ENCODE results near the gene BOK.

DNA sequence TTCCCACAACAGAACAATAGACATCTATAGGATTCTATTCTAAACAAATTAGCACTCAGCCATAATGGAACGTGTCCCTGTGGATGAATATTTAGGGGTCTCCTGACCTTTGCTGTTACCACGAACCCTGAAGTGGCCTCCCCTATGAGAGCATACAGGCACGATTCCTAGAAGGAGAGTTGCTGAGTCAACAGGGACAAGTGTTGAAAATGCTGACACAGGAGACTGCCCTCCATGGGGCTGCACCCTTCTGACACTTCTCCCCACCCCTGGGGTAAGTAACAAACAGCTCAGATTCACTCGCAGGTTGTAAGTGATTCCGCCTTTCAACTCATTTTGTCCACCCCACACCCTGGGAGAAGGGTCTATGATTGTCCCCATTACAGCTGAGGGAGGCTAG, 36.1 kb upstream of the BOK start:
- TF ChIP-seq, protein P1, sequence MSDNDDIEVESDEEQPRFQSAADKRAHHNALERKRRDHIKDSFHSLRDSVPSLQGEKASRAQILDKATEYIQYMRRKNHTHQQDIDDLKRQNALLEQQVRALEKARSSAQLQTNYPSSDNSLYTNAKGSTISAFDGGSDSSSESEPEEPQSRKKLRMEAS (IDR thresholded peaks at IDR 0.05; ENCODE audit: insufficient read depth, insufficient read length): no peak
- TF ChIP-seq, protein P2, sequence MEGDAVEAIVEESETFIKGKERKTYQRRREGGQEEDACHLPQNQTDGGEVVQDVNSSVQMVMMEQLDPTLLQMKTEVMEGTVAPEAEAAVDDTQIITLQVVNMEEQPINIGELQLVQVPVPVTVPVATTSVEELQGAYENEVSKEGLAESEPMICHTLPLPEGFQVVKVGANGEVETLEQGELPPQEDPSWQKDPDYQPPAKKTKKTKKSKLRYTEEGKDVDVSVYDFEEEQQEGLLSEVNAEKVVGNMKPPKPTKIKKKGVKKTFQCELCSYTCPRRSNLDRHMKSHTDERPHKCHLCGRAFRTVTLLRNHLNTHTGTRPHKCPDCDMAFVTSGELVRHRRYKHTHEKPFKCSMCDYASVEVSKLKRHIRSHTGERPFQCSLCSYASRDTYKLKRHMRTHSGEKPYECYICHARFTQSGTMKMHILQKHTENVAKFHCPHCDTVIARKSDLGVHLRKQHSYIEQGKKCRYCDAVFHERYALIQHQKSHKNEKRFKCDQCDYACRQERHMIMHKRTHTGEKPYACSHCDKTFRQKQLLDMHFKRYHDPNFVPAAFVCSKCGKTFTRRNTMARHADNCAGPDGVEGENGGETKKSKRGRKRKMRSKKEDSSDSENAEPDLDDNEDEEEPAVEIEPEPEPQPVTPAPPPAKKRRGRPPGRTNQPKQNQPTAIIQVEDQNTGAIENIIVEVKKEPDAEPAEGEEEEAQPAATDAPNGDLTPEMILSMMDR (IDR thresholded peaks at IDR 0.05; ENCODE audit: extremely low read depth in 1 of 2, insufficient read depth in 1 of 2, low read depth in 1 of 2, low read length in 2 of 2): no peak
- no peak for TF ChIP-seq POLR2AphosphoS5 (IDR thresholded peaks at IDR 0.05; ENCODE audit: insufficient read depth, low read depth, low read length)
- TF ChIP-seq EZH2 (IDR thresholded peaks at IDR 0.05; ENCODE audit: borderline replicate concordance, low read depth, low read length, severe bottlenecking): no peak
- no peak for TF ChIP-seq JUN (IDR thresholded peaks at IDR 0.05; ENCODE audit: borderline replicate concordance, insufficient read depth, insufficient read length, low read depth)
- no peak for TF ChIP-seq POLR2A (IDR thresholded peaks at IDR 0.05; ENCODE audit: low read depth, low read length)
- TF ChIP-seq MYC (IDR thresholded peaks at IDR 0.05; ENCODE audit: low read depth, low read length): no peak
- no peak for TF ChIP-seq FOS (IDR thresholded peaks at IDR 0.05; ENCODE audit: borderline replicate concordance, insufficient read depth, low read length)
